Measurements from ENCODE around the gene MYMX.
A peak's percentile ranks its signal among the peaks of the same experiment; 100 is the strongest.

MYMX gene

GRCh38 chr6:44225579-44226325, 9.0 kb downstream of the MYMX start (continued):
- TF ChIP-seq ZIC2 (tag by site-specific recombination; IDR thresholded peaks at IDR 0.05) (peak; percentile 95), ZNF341 (tag by site-specific recombination; IDR thresholded peaks at IDR 0.05; ENCODE audit: low read depth) (peak; percentile 63), GLIS1 (tag by site-specific recombination; IDR thresholded peaks at IDR 0.05) (peak; percentile 98), PBX3 (CRISPR knock-in tag; IDR thresholded peaks at IDR 0.05) (no peak), IKZF3 (tag by site-specific recombination; IDR thresholded peaks at IDR 0.05) (0 out of 2 replicates have a peak, but pooled peaks have one; percentile 6), ZNF423 (tag by site-specific recombination; IDR thresholded peaks at IDR 0.05) (peak; percentile 59), ZBTB8A (tag by site-specific recombination; IDR thresholded peaks at IDR 0.05) (peak; percentile 60)

- no peaks in the 10 kb centered on the region for H3K9me3 ChIP-seq (ENCODE audit: control insufficient read depth, insufficient read depth, low read depth, low read length)
- ChIA-PET POLR2A (interaction anchor here (1.0 to 2.0 kb wide), 3 partner anchors 21 to 30 kb away, joined by 3 to 14 read pairs (median 3); partner anchors contain the start of genes HSP90AB1 and SLC35B2), CTCF (interaction anchor here (0.6 to 11.1 kb wide), 4 partner anchors 10 to 135 kb away, joined by 4 to 148 read pairs (median 12); no protein-coding TSS in a partner anchor)
- H3K36me3 ChIP-seq (ENCODE audit: control insufficient read depth in 2 of 2, insufficient read depth in 1 of 2, low read length in 2 of 2) = peaks cover 0 to 33% of the 10 kb centered on the region in 2 experiments; a peak in 2 of 3 replicates
- peaks cover 22% of the 10 kb centered on the region for H3K4me1 ChIP-seq (ENCODE audit: control insufficient read depth, insufficient read depth, low read length)
- no peak overlapping the region for H3K27ac ChIP-seq (ENCODE audit: extremely low read depth, low read depth, low read length)
- H3K4me3 ChIP-seq (ENCODE audit: low read depth, low read length) = no peak overlapping the region
- TF ChIP-seq ZBTB7A (tag by site-specific recombination; IDR thresholded peaks at IDR 0.05; ENCODE audit: low read depth) (no peak), PBX3 (CRISPR knock-in tag; IDR thresholded peaks at IDR 0.05) (no peak), ZNF114 (tag by site-specific recombination; IDR thresholded peaks at IDR 0.05) (no peak), PRDM10 (tag by site-specific recombination; IDR thresholded peaks at IDR 0.05) (peak; percentile 79), ZNF549 (tag by site-specific recombination; IDR thresholded peaks at IDR 0.05) (no peak), SETDB1 (IDR thresholded peaks at IDR 0.05; ENCODE audit: insufficient read length, low read length) (no peak), PATZ1 (tag by site-specific recombination; IDR thresholded peaks at IDR 0.05) (peak; percentile 42; the same call in 1 of the 2 replicates), ZNF280C (tag by site-specific recombination; IDR thresholded peaks at IDR 0.05) (no peak), ZNF214 (tag by site-specific recombination; IDR thresholded peaks at IDR 0.05; ENCODE audit: borderline replicate concordance) (no peak), ZNF645 (tag by site-specific recombination; IDR thresholded peaks at IDR 0.05) (0 out of 2 replicates have a peak, but pooled peaks have one; percentile 43), ATF2 (tag by site-specific recombination; IDR thresholded peaks at IDR 0.05; ENCODE audit: low read depth) (no peak), ZXDB (tag by site-specific recombination; IDR thresholded peaks at IDR 0.05) (no peak), ZNF391 (tag by site-specific recombination; IDR thresholded peaks at IDR 0.05; ENCODE audit: borderline replicate concordance, low read depth) (no peak), ZNF433 (tag by site-specific recombination; IDR thresholded peaks at IDR 0.05; ENCODE audit: low read depth) (no peak)
These were observed 9.8 kb downstream of the MYMX start for GRCh38 chr6:44226368-44227147.

Measured in HEK293 (cell line).